H9 (cell line): ENCODE results near the gene P2RY12. TPM values are rescaled to one million over a fixed set of nuclear protein-coding genes. Genes with fewer than 3 reads are reported as not detected.

Experiments used
- DNase-seq: peaks from one replicate; pipeline ENCODE4 v3.0.0-alpha.2; 2017
- H2AFZ ChIP-seq: one replicate; pipeline ENCODE4 v1.6.1; 2013; ENCODE audit warnings: mild to moderate bottlenecking, low read length, control low read depth, moderate library complexity
- H2AK5ac ChIP-seq: 2 replicates; pipeline ENCODE4 v1.6.1; 2013; ENCODE audit warnings: low read length, control low read depth, mixed read lengths; ENCODE audit not compliant: insufficient read length
- H2BK120ac ChIP-seq: one replicate; pipeline ENCODE4 v1.6.1; 2013; ENCODE audit warnings: low read depth, mild to moderate bottlenecking, low read length, control low read depth, inconsistent platforms; ENCODE audit not compliant: poor library complexity, severe bottlenecking
- H2BK12ac ChIP-seq: 2 replicates; pipeline ENCODE4 v1.6.1; 2013; ENCODE audit warnings: low read length, control low read depth, mixed read lengths, low read depth; ENCODE audit not compliant: insufficient read length
- H2BK15ac ChIP-seq: 2 replicates; pipeline ENCODE4 v1.6.1; 2013; ENCODE audit warnings: low read depth, low read length, control low read depth
- H2BK20ac ChIP-seq: one replicate; pipeline ENCODE4 v1.6.1; 2013; ENCODE audit warnings: low read depth, mild to moderate bottlenecking, low read length, control low read depth, inconsistent platforms; ENCODE audit not compliant: poor library complexity, severe bottlenecking
- H2BK5ac ChIP-seq: 2 replicates; pipeline ENCODE4 v1.6.1; 2013; ENCODE audit warnings: low read length, control low read depth, mixed read lengths; ENCODE audit not compliant: insufficient read length
- H3K14ac ChIP-seq: 2 replicates; pipeline ENCODE4 v1.6.1; 2013; ENCODE audit warnings: low read length, control low read depth; ENCODE audit not compliant: insufficient read depth
- H3K18ac ChIP-seq: 2 replicates; pipeline ENCODE4 v1.6.1; 2013; ENCODE audit warnings: low read depth, mild to moderate bottlenecking, mixed read lengths, low read length, control low read depth; ENCODE audit not compliant: insufficient read length
- H3K23ac ChIP-seq: 2 replicates; pipeline ENCODE4 v1.6.1; 2013; ENCODE audit warnings: low read length, control low read depth, mixed read lengths, low read depth; ENCODE audit not compliant: insufficient read length
- H3K23me2 ChIP-seq: 2 replicates; pipeline ENCODE4 v1.6.1; 2013; ENCODE audit warnings: low read depth, mild to moderate bottlenecking, mixed read lengths, low read length, control low read depth; ENCODE audit not compliant: insufficient read length, poor library complexity, severe bottlenecking
- H3K27ac ChIP-seq: 2 replicates; pipeline ENCODE4 v1.5.1; 2013; ENCODE audit warnings: low read length, control low read depth, mixed read lengths, low read depth; ENCODE audit not compliant: insufficient read length
- H3K27me3 ChIP-seq: 2 replicates; pipeline ENCODE4 v1.6.1; 2013; ENCODE audit warnings: low read length, control low read depth, inconsistent platforms; ENCODE audit not compliant: insufficient read depth
- H3K4ac ChIP-seq: 2 replicates; pipeline ENCODE4 v1.6.1; 2013; ENCODE audit warnings: low read depth, mild to moderate bottlenecking, control low read depth, inconsistent platforms, low read length, moderate library complexity
- H3K4me1 ChIP-seq: 2 replicates; pipeline ENCODE4 v1.6.1; 2013; ENCODE audit warnings: low read length, control low read depth, inconsistent platforms; ENCODE audit not compliant: insufficient read depth
- H3K4me2 ChIP-seq: 2 replicates; pipeline ENCODE4 v1.6.1; 2013; ENCODE audit warnings: low read length, control low read depth, mixed read lengths; ENCODE audit not compliant: insufficient read length, insufficient read depth
- H3K56ac ChIP-seq: 2 replicates; pipeline ENCODE4 v1.6.1; 2013; ENCODE audit warnings: low read depth, mild to moderate bottlenecking, mixed read lengths, low read length, control low read depth; ENCODE audit not compliant: insufficient read length
- H3K79me1 ChIP-seq: 2 replicates; pipeline ENCODE4 v1.6.1; 2013; ENCODE audit warnings: low read depth, mild to moderate bottlenecking, moderate library complexity, low read length, control low read depth, inconsistent platforms; ENCODE audit not compliant: insufficient read depth, poor library complexity, severe bottlenecking
- H3K79me2 ChIP-seq: 2 replicates; pipeline ENCODE4 v1.6.1; 2013; ENCODE audit warnings: low read length, control low read depth, inconsistent platforms; ENCODE audit not compliant: insufficient read depth
- H3K9ac ChIP-seq: 2 replicates; pipeline ENCODE4 v1.6.1; 2013; ENCODE audit warnings: low read length, control low read depth, mixed read lengths; ENCODE audit not compliant: insufficient read length; ENCODE audit errors: extremely low read depth
- H3K9me3 ChIP-seq: one replicate; pipeline ENCODE4 v1.6.1; 2013; ENCODE audit warnings: low read depth, low read length, inconsistent platforms; ENCODE audit not compliant: control insufficient read depth
- H3T11ph ChIP-seq: one replicate; pipeline ENCODE4 v1.6.1; 2013; ENCODE audit warnings: mild to moderate bottlenecking, low read length, control low read depth, inconsistent platforms
- H4K20me1 ChIP-seq: one replicate; pipeline ENCODE4 v1.6.1; 2013; ENCODE audit not compliant: control insufficient read depth, insufficient read length, insufficient read depth
- H4K5ac ChIP-seq: 2 replicates; pipeline ENCODE4 v1.6.1; 2013; ENCODE audit warnings: low read depth, mild to moderate bottlenecking, mixed read lengths, low read length, control low read depth; ENCODE audit not compliant: insufficient read length
- H4K8ac ChIP-seq: replicated peaks from 2 replicates; pipeline ENCODE4 v1.6.1; 2013; ENCODE audit warnings: low read length, control low read depth, mixed read lengths, low read depth; ENCODE audit not compliant: insufficient read length
- H4K91ac ChIP-seq: 2 replicates; pipeline ENCODE4 v1.6.1; 2013; ENCODE audit warnings: low read depth, mild to moderate bottlenecking, moderate library complexity, mixed read lengths, low read length, control low read depth; ENCODE audit not compliant: insufficient read length
- H3K27ac Mint-ChIP-seq, 3 experiments: 2 replicates in 2 of 3; 3 replicates in 1 of 3; pipeline ENCODE4 v1.8.0; 2020 to 2021; ENCODE audit warnings: mixed read lengths in 3 of 3, mild to moderate bottlenecking in 1 of 3, moderate library complexity in 1 of 3
- H3K27me3 Mint-ChIP-seq: 2 replicates; pipeline ENCODE4 v1.8.0; 2021; ENCODE audit warnings: low read depth, mild to moderate bottlenecking, moderate library complexity, mixed read lengths
- H3K36me3 Mint-ChIP-seq, 3 experiments: 2 replicates in 2 of 3; 3 replicates in 1 of 3; pipeline ENCODE4 v1.8.0; 2020 to 2021; ENCODE audit warnings: low read depth in 3 of 3, mixed read lengths in 3 of 3; ENCODE audit not compliant: insufficient read depth in 1 of 3
- H3K4me1 Mint-ChIP-seq, 2 experiments: 2 replicates each; pipeline ENCODE4 v1.8.0; 2020; ENCODE audit warnings: mixed read lengths in 2 of 2
- H3K4me3 Mint-ChIP-seq, 2 experiments: 2 replicates in 1 of 2; 3 replicates in 1 of 2; pipeline ENCODE4 v1.8.0; 2020 to 2021; ENCODE audit warnings: mild to moderate bottlenecking in 2 of 2, mixed read lengths in 2 of 2, moderate library complexity in 1 of 2
- H3K9me3 Mint-ChIP-seq, 2 experiments: 2 replicates in 1 of 2; 3 replicates in 1 of 2; pipeline ENCODE4 v1.8.0; 2020; ENCODE audit warnings: mild to moderate bottlenecking in 2 of 2, mixed read lengths in 2 of 2, moderate library complexity in 1 of 2
- WGBS: extraction: QIAGEN DNeasy Blood & Tissue Kit; methylation state at CpG from one replicate; pipeline ENCODE4 v1.1.7; 2013; ENCODE audit warnings: missing lambda C conversion rate, low lambda C conversion rate, mixed read lengths; ENCODE audit not compliant: insufficient read length; ENCODE audit errors: extremely low coverage; 5-methylcytosine and 5-hydroxymethylcytosine counted together
- total RNA-seq: library from RNA; stranded (reverse); gene quantifications from 2 replicates; pipeline ENCODE4 v1.2.1, GENCODE V29; 2021
- TF ChIP-seq, protein P1 (sequence below): fragments of 200-600 bp; sonication (generic); conservative IDR thresholded peaks from 3 replicates; pipeline ENCODE4 v1.8.0; 2021; ENCODE audit warnings: antibody characterized with exemption, mild to moderate bottlenecking

Gene P2RY12
- total RNA-seq, 1 experiment from 2014 or later: not detected

DNA sequence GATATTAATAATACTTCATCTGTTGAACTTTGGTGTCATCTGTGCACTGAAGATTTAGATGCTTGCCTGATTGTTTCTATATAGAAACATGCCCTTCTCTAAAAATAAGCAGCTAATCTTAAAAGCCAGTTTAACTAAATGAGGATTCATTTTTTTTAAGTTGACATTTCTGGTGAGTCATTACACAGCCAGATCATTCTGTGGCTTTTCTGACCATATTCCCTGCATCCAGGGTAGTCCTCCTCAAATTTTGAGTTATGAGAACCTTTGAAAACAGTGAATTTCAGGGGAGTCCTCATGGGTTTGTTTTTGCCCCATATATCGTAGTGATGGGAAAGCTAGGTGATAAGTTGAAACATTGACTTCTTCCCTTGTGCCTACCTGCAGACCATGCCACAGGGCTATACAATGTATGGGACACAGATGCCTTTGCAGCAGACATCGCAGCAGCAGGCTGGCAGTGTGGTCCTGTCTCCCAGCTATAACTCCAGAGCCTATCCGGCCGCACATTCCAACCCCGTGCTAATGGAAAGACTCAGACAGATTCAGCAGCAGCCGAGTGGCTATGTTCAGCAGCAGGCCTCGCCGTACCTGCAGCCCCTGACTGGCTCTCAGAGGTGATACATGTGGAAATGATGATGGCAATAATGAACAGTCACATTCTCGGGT, 26.5 kb upstream of the P2RY12 start:
- no peaks in the 10 kb centered on the region for H3K4me1 ChIP-seq
- no peak overlapping the region for H2AK5ac ChIP-seq
- no peak overlapping the region for H3K27ac Mint-ChIP-seq
- H4K8ac ChIP-seq: no peak overlapping the region
- no peak overlapping the region for H3T11ph ChIP-seq
- no peak overlapping the region for H2AFZ ChIP-seq
- H3K56ac ChIP-seq: no peak overlapping the region
- no peaks in the 10 kb centered on the region for H3K27me3 Mint-ChIP-seq
- no peaks in the 10 kb centered on the region for H3K9me3 Mint-ChIP-seq
- H3K14ac ChIP-seq: no peak overlapping the region
- no peak overlapping the region for H2BK12ac ChIP-seq
- no peak overlapping the region for H3K27ac ChIP-seq
- no peak overlapping the region for H4K5ac ChIP-seq
- H2BK20ac ChIP-seq: no peak overlapping the region
- no peak overlapping the region for H4K91ac ChIP-seq
- DNase-seq: no peak
- no peak overlapping the region for H3K4me3 Mint-ChIP-seq
- peaks cover 6 to 10% of the 10 kb centered on the region in 2 experiments; a peak in 2 of 4 replicates for H3K4me1 Mint-ChIP-seq
- no peak overlapping the region for H3K23ac ChIP-seq
- no peaks in the 10 kb centered on the region for H3K23me2 ChIP-seq
- WGBS: no CpG with 5 or more reads among the region's 9 CpGs
- H3K4me2 ChIP-seq: no peak overlapping the region
- H3K4ac ChIP-seq: no peak overlapping the region
- no peaks in the 10 kb centered on the region for H3K27me3 ChIP-seq
- H2BK5ac ChIP-seq: no peak overlapping the region
- H2BK120ac ChIP-seq: no peak overlapping the region
- H3K9ac ChIP-seq: no peak overlapping the region
- no peaks in the 10 kb centered on the region for H4K20me1 ChIP-seq
- H2BK15ac ChIP-seq: no peak overlapping the region
- H3K36me3 Mint-ChIP-seq: peaks cover 6 to 9% (median 7%) of the 10 kb centered on the region in 3 experiments; a peak in 6 of 7 replicates
- H3K79me1 ChIP-seq: no peaks in the 10 kb centered on the region
- H3K18ac ChIP-seq: no peak overlapping the region
- H3K9me3 ChIP-seq: no peaks in the 10 kb centered on the region
- H3K79me2 ChIP-seq: no peaks in the 10 kb centered on the region
- TF ChIP-seq, protein P1, sequence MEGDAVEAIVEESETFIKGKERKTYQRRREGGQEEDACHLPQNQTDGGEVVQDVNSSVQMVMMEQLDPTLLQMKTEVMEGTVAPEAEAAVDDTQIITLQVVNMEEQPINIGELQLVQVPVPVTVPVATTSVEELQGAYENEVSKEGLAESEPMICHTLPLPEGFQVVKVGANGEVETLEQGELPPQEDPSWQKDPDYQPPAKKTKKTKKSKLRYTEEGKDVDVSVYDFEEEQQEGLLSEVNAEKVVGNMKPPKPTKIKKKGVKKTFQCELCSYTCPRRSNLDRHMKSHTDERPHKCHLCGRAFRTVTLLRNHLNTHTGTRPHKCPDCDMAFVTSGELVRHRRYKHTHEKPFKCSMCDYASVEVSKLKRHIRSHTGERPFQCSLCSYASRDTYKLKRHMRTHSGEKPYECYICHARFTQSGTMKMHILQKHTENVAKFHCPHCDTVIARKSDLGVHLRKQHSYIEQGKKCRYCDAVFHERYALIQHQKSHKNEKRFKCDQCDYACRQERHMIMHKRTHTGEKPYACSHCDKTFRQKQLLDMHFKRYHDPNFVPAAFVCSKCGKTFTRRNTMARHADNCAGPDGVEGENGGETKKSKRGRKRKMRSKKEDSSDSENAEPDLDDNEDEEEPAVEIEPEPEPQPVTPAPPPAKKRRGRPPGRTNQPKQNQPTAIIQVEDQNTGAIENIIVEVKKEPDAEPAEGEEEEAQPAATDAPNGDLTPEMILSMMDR: no peak
